ENCODE results near the gene ALAD. TPM values are rescaled to one million over a fixed set of nuclear protein-coding genes. Genes with fewer than 3 reads are reported as not detected.
A peak's percentile ranks its signal among the peaks of the same experiment; 100 is the strongest.

Gene ALAD
- polyA plus RNA-seq, 2 donors: 38.4 TPM

GRCh38 chr9:113352411-113352810, 48.7 kb downstream of the ALAD start:
- 59 to 75% methylated on average over 1 of the region's 1 CpG for WGBS, 2 donors
- Histone ChIP-seq H3K4me1 (ENCODE audit: control insufficient read depth in 2 of 2, insufficient read depth in 2 of 2, low read length in 1 of 2) (no peaks in the 10 kb centered on the region), H3K4me3 (ENCODE audit: low read depth in 1 of 2, low read length in 2 of 2) (no peak overlapping the region), H3K27ac (ENCODE audit: low read depth in 2 of 2, low read length in 1 of 2) (peak overlapping the region in 1 of 2 donors; percentile 37), H3K36me3 (ENCODE audit: control insufficient read depth in 2 of 2, insufficient read depth in 2 of 2, low read length in 1 of 2) (no peaks in the 10 kb centered on the region), H3K27me3 (ENCODE audit: control insufficient read depth in 1 of 2, insufficient read depth in 2 of 2, low read length in 2 of 2) (no peaks in the 10 kb centered on the region), H3K9me3 (ENCODE audit: control insufficient read depth in 2 of 2, insufficient read depth in 1 of 2, low read depth in 1 of 2, low read length in 1 of 2) (no peaks in the 10 kb centered on the region)

- WGBS, 2 donors: 75 to 76% methylated on average over 6 of the region's 6 CpGs
- H3K4me1 ChIP-seq (ENCODE audit: control insufficient read depth in 2 of 2, insufficient read depth in 2 of 2, low read length in 1 of 2): no peaks in the 10 kb centered on the region
- peak overlapping the region in 1 of 2 donors; percentile 28 for H3K27ac ChIP-seq (ENCODE audit: low read depth in 2 of 2, low read length in 1 of 2)
- no peak overlapping the region for H3K4me3 ChIP-seq (ENCODE audit: low read depth in 1 of 2, low read length in 2 of 2)
- no peaks in the 10 kb centered on the region for H3K27me3 ChIP-seq (ENCODE audit: control insufficient read depth in 1 of 2, insufficient read depth in 2 of 2, low read length in 2 of 2)
- H3K36me3 ChIP-seq (ENCODE audit: control insufficient read depth in 2 of 2, insufficient read depth in 2 of 2, low read length in 1 of 2): no peaks in the 10 kb centered on the region
- no peaks in the 10 kb centered on the region for H3K9me3 ChIP-seq (ENCODE audit: control insufficient read depth in 2 of 2, insufficient read depth in 1 of 2, low read depth in 1 of 2, low read length in 1 of 2)
These were observed 49.1 kb downstream of the ALAD start for GRCh38 chr9:113352006-113352405.

- H3K4me1 ChIP-seq (ENCODE audit: control insufficient read depth in 2 of 2, insufficient read depth in 2 of 2, low read length in 1 of 2): no peaks in the 10 kb centered on the region
- 55% methylated on average over 6 of the region's 6 CpGs for WGBS, 2 donors
- no peak overlapping the region for H3K4me3 ChIP-seq (ENCODE audit: low read depth in 1 of 2, low read length in 2 of 2)
- no peaks in the 10 kb centered on the region for H3K9me3 ChIP-seq (ENCODE audit: control insufficient read depth in 2 of 2, insufficient read depth in 1 of 2, low read depth in 1 of 2, low read length in 1 of 2)
- H3K36me3 ChIP-seq (ENCODE audit: control insufficient read depth in 2 of 2, insufficient read depth in 2 of 2, low read length in 1 of 2): no peaks in the 10 kb centered on the region
- H3K27ac ChIP-seq (ENCODE audit: low read depth in 2 of 2, low read length in 1 of 2): no peak overlapping the region
- no peaks in the 10 kb centered on the region for H3K27me3 ChIP-seq (ENCODE audit: control insufficient read depth in 1 of 2, insufficient read depth in 2 of 2, low read length in 2 of 2)
These were observed 50.1 kb downstream of the ALAD start for GRCh38 chr9:113350937-113351336.

- Histone ChIP-seq H3K27ac (ENCODE audit: low read depth in 2 of 2, low read length in 1 of 2) (peak overlapping the region in 1 of 2 donors; percentile 40), H3K36me3 (ENCODE audit: control insufficient read depth in 2 of 2, insufficient read depth in 2 of 2, low read length in 1 of 2) (no peaks in the 10 kb centered on the region), H3K27me3 (ENCODE audit: control insufficient read depth in 1 of 2, insufficient read depth in 2 of 2, low read length in 2 of 2) (no peaks in the 10 kb centered on the region), H3K9me3 (ENCODE audit: control insufficient read depth in 2 of 2, insufficient read depth in 1 of 2, low read depth in 1 of 2, low read length in 1 of 2) (no peaks in the 10 kb centered on the region), H3K4me3 (ENCODE audit: low read depth in 1 of 2, low read length in 2 of 2) (peak overlapping the region; percentile 68 to 72), H3K4me1 (ENCODE audit: control insufficient read depth in 2 of 2, insufficient read depth in 2 of 2, low read length in 1 of 2) (no peaks in the 10 kb centered on the region)
- WGBS, 2 donors: 11 to 15% methylated on average over 14 of the region's 14 CpGs
These were observed 50.9 kb downstream of the ALAD start for GRCh38 chr9:113350107-113350661.

GRCh38 chr9:113349445-113350094, 51.5 kb downstream of the ALAD start, which contains the start of gene BSPRY:
BSPRY (plus strand) TSS chr9:113349541; CDS start chr9:113349580, 39 bp downstream.
- peak within 1 kb of the TSS in 1 of 2 donors; percentile 64 for H3K27ac ChIP-seq (ENCODE audit: low read depth in 2 of 2, low read length in 1 of 2)
- peak within 1 kb of the TSS; percentile 68 to 72 for H3K4me3 ChIP-seq (ENCODE audit: low read depth in 1 of 2, low read length in 2 of 2)
- no peaks in the 10 kb centered on the region for H3K36me3 ChIP-seq (ENCODE audit: control insufficient read depth in 2 of 2, insufficient read depth in 2 of 2, low read length in 1 of 2)
- 2% methylated on average over 53 to 71 of the region's 71 CpGs for WGBS, 2 donors
- no peaks in the 10 kb centered on the region for H3K4me1 ChIP-seq (ENCODE audit: control insufficient read depth in 2 of 2, insufficient read depth in 2 of 2, low read length in 1 of 2)
- H3K27me3 ChIP-seq (ENCODE audit: control insufficient read depth in 1 of 2, insufficient read depth in 2 of 2, low read length in 2 of 2): no peaks in the 10 kb centered on the region
- no peaks in the 10 kb centered on the region for H3K9me3 ChIP-seq (ENCODE audit: control insufficient read depth in 2 of 2, insufficient read depth in 1 of 2, low read depth in 1 of 2, low read length in 1 of 2)

- H3K36me3 ChIP-seq (ENCODE audit: control insufficient read depth in 2 of 2, insufficient read depth in 2 of 2, low read length in 1 of 2): no peaks in the 10 kb centered on the region
- H3K4me1 ChIP-seq (ENCODE audit: control insufficient read depth in 2 of 2, insufficient read depth in 2 of 2, low read length in 1 of 2): no peaks in the 10 kb centered on the region
- peak overlapping the region in 1 of 2 donors; percentile 72 for H3K4me3 ChIP-seq (ENCODE audit: low read depth in 1 of 2, low read length in 2 of 2)
- WGBS, 2 donors: 22 to 23% methylated on average over 13 of the region's 13 CpGs
- H3K27me3 ChIP-seq (ENCODE audit: control insufficient read depth in 1 of 2, insufficient read depth in 2 of 2, low read length in 2 of 2): no peaks in the 10 kb centered on the region
- no peak overlapping the region for H3K27ac ChIP-seq (ENCODE audit: low read depth in 2 of 2, low read length in 1 of 2)
- H3K9me3 ChIP-seq (ENCODE audit: control insufficient read depth in 2 of 2, insufficient read depth in 1 of 2, low read depth in 1 of 2, low read length in 1 of 2): no peaks in the 10 kb centered on the region
These were observed 52.0 kb downstream of the ALAD start for GRCh38 chr9:113349066-113349444.

- H3K27me3 ChIP-seq (ENCODE audit: control insufficient read depth in 1 of 2, insufficient read depth in 2 of 2, low read length in 2 of 2): no peaks in the 10 kb centered on the region
- no peaks in the 10 kb centered on the region for H3K9me3 ChIP-seq (ENCODE audit: control insufficient read depth in 2 of 2, insufficient read depth in 1 of 2, low read depth in 1 of 2, low read length in 1 of 2)
- H3K36me3 ChIP-seq (ENCODE audit: control insufficient read depth in 2 of 2, insufficient read depth in 2 of 2, low read length in 1 of 2): no peaks in the 10 kb centered on the region
- no peak overlapping the region for H3K27ac ChIP-seq (ENCODE audit: low read depth in 2 of 2, low read length in 1 of 2)
- WGBS, 2 donors: 87 to 91% methylated on average over 3 of the region's 3 CpGs
- no peak overlapping the region for H3K4me3 ChIP-seq (ENCODE audit: low read depth in 1 of 2, low read length in 2 of 2)
- no peaks in the 10 kb centered on the region for H3K4me1 ChIP-seq (ENCODE audit: control insufficient read depth in 2 of 2, insufficient read depth in 2 of 2, low read length in 1 of 2)
These were observed 52.6 kb downstream of the ALAD start for GRCh38 chr9:113348437-113348836.

- no peak overlapping the region for H3K27ac ChIP-seq (ENCODE audit: low read depth in 2 of 2, low read length in 1 of 2)
- H3K4me1 ChIP-seq (ENCODE audit: control insufficient read depth in 2 of 2, insufficient read depth in 2 of 2, low read length in 1 of 2): no peaks in the 10 kb centered on the region
- no peak overlapping the region for H3K4me3 ChIP-seq (ENCODE audit: low read depth in 1 of 2, low read length in 2 of 2)
- 31 to 42% methylated on average over 1 of the region's 1 CpG for WGBS, 2 donors
- no peaks in the 10 kb centered on the region for H3K9me3 ChIP-seq (ENCODE audit: control insufficient read depth in 2 of 2, insufficient read depth in 1 of 2, low read depth in 1 of 2, low read length in 1 of 2)
- no peaks in the 10 kb centered on the region for H3K36me3 ChIP-seq (ENCODE audit: control insufficient read depth in 2 of 2, insufficient read depth in 2 of 2, low read length in 1 of 2)
- H3K27me3 ChIP-seq (ENCODE audit: control insufficient read depth in 1 of 2, insufficient read depth in 2 of 2, low read length in 2 of 2): no peaks in the 10 kb centered on the region
These were observed 55.4 kb downstream of the ALAD start for GRCh38 chr9:113345671-113346070.

- no peaks in the 10 kb centered on the region for H3K27me3 ChIP-seq (ENCODE audit: control insufficient read depth in 1 of 2, insufficient read depth in 2 of 2, low read length in 2 of 2)
- no peaks in the 10 kb centered on the region for H3K36me3 ChIP-seq (ENCODE audit: control insufficient read depth in 2 of 2, insufficient read depth in 2 of 2, low read length in 1 of 2)
- no peaks in the 10 kb centered on the region for H3K9me3 ChIP-seq (ENCODE audit: control insufficient read depth in 2 of 2, insufficient read depth in 1 of 2, low read depth in 1 of 2, low read length in 1 of 2)
- 59 to 74% methylated on average over 2 of the region's 2 CpGs for WGBS, 2 donors
- no peaks in the 10 kb centered on the region for H3K4me1 ChIP-seq (ENCODE audit: control insufficient read depth in 2 of 2, insufficient read depth in 2 of 2, low read length in 1 of 2)
- H3K27ac ChIP-seq (ENCODE audit: low read depth in 2 of 2, low read length in 1 of 2): no peak overlapping the region
- no peak overlapping the region for H3K4me3 ChIP-seq (ENCODE audit: low read depth in 1 of 2, low read length in 2 of 2)
These were observed 55.9 kb downstream of the ALAD start for GRCh38 chr9:113345190-113345589.

GRCh38 chr9:113343732-113344231, 57.3 kb downstream of the ALAD start:
- no peaks in the 10 kb centered on the region for H3K36me3 ChIP-seq (ENCODE audit: control insufficient read depth in 2 of 2, insufficient read depth in 2 of 2, low read length in 1 of 2)
- WGBS, 2 donors: 37 to 45% methylated on average over 1 of the region's 1 CpG
- no peak overlapping the region for H3K4me3 ChIP-seq (ENCODE audit: low read depth in 1 of 2, low read length in 2 of 2)
- no peaks in the 10 kb centered on the region for H3K9me3 ChIP-seq (ENCODE audit: control insufficient read depth in 2 of 2, insufficient read depth in 1 of 2, low read depth in 1 of 2, low read length in 1 of 2)
- peak overlapping the region; percentile 40 to 80 for H3K27ac ChIP-seq (ENCODE audit: low read depth in 2 of 2, low read length in 1 of 2)
- no peaks in the 10 kb centered on the region for H3K27me3 ChIP-seq (ENCODE audit: control insufficient read depth in 1 of 2, insufficient read depth in 2 of 2, low read length in 2 of 2)
- H3K4me1 ChIP-seq (ENCODE audit: control insufficient read depth in 2 of 2, insufficient read depth in 2 of 2, low read length in 1 of 2): peaks cover 3 to 4% of the 10 kb centered on the region in 2 donors

Data from esophagus (tissue), 2 donors.